ENCODE results near the gene ACBD3. TPM values are rescaled to one million over a fixed set of nuclear protein-coding genes. Genes with fewer than 3 reads are reported as not detected.

ACBD3 gene
- total and polyA plus RNA-seq, 2 of the 8 experiments (the other 6 are each of a cell fraction or from before 2014, with no cell fraction given): 8.4 to 29.4 TPM

GRCh38 chr1:226095286-226095685 lies 91.3 kb downstream of the ACBD3 start:
- CTCF ChIA-PET (ENCODE audit: partially characterized antibody): interaction anchor here (0.8 to 2.1 kb wide), 10 partner anchors 10 to 116 kb away, joined by 3 to 11 read pairs (median 4); no protein-coding TSS in a partner anchor
- H3K4me2 ChIP-seq (ENCODE audit: insufficient read depth in 1 of 2, low read depth in 2 of 2, low read length in 2 of 2): no peak overlapping the region
- POLR2A ChIA-PET (ENCODE audit: partially characterized antibody): interaction anchor here (0.6 to 2.0 kb wide), 10 partner anchors 11 to 310 kb away, joined by 3 to 6 read pairs (median 4); partner anchors contain the start of gene H3-3A
- no peaks in the 10 kb centered on the region; a peak in 1 of 7 replicates for H3K27me3 ChIP-seq (replicated peaks in 1 of 4; ENCODE audit: control insufficient read depth in 3 of 4, extremely low read depth in 1 of 4, insufficient read depth in 3 of 4, low read length in 3 of 4)
- H3K4me3 ChIP-seq (ENCODE audit: extremely low read depth in 1 of 4, insufficient read depth in 2 of 4, low read depth in 3 of 4, low read length in 4 of 4): no peak overlapping the region
- no peak overlapping the region for H3K56ac ChIP-seq (replicated peaks; ENCODE audit: insufficient read length, low read depth, low read length)
- no peak overlapping the region for H2BK5ac ChIP-seq (ENCODE audit: low read depth, low read length)
- H3K9ac ChIP-seq (replicated peaks in 1 of 4; ENCODE audit: extremely low read depth in 1 of 4, low read depth in 3 of 4, low read length in 3 of 4): no peak overlapping the region
- no peaks in the 10 kb centered on the region for H4K20me1 ChIP-seq (replicated peaks in 1 of 2; ENCODE audit: control insufficient read depth in 1 of 2, insufficient read depth in 2 of 2, low read length in 2 of 2)
- H3K14ac ChIP-seq (ENCODE audit: insufficient read length): no peak overlapping the region
- no peak overlapping the region for H2AFZ ChIP-seq (ENCODE audit: low read length)
- DNase-seq (ENCODE audit: low read depth in 1 of 2, low spot score in 2 of 2): no peak
- H3K79me1 ChIP-seq (ENCODE audit: low read depth, low read length): no peaks in the 10 kb centered on the region
- no peak overlapping the region for H3K27ac ChIP-seq (ENCODE audit: low read depth, low read length)
- H4K8ac ChIP-seq (ENCODE audit: extremely low read depth, insufficient read depth, low read length): no peak overlapping the region
- TF ChIP-seq JUN (IDR thresholded peaks at IDR 0.05; ENCODE audit: low read depth, low read length): no peak
- no peak for TF ChIP-seq TAF7 (optimal IDR thresholded peaks at IDR 0.05; ENCODE audit: borderline replicate concordance, low read depth, low read length)
- no peak for TF ChIP-seq TCF12 (IDR thresholded peaks at IDR 0.05; ENCODE audit: low read depth, low read length)
- no peak for TF ChIP-seq SIN3A (conservative IDR thresholded peaks at IDR 0.05 in 1 of 2, IDR thresholded peaks at IDR 0.05 in 1 of 2; ENCODE audit: low read depth in 1 of 2, low read length in 2 of 2)
- no peak for TF ChIP-seq POLR2AphosphoS5 (IDR thresholded peaks at IDR 0.05; ENCODE audit: low read depth, low read length)
- TF ChIP-seq SP4 (IDR thresholded peaks at IDR 0.05; ENCODE audit: low read length): no peak
- TF ChIP-seq RFX5 (IDR thresholded peaks at IDR 0.05; ENCODE audit: borderline replicate concordance, low read depth, low read length): no peak
- no peak overlapping the region for H2BK12ac ChIP-seq (ENCODE audit: low read depth, low read length)
- WGBS, 2 experiments (ENCODE audit: extremely low coverage in 1 of 2, insufficient coverage in 1 of 2, insufficient read length in 1 of 2, insufficient replicate concordance in 2 of 2, low coverage in 1 of 2, low lambda C conversion rate in 2 of 2, missing lambda C conversion rate in 1 of 2): 85% methylated on average over 2 of the region's 2 CpGs; no CpG with 5 or more reads in 1 of the 2 experiments
- H3K23me2 ChIP-seq (ENCODE audit: low read depth, low read length): no peaks in the 10 kb centered on the region
- H2AK5ac ChIP-seq (ENCODE audit: low read depth, low read length): no peak overlapping the region
- H2BK120ac ChIP-seq (replicated peaks; ENCODE audit: low read depth, low read length): no peak overlapping the region
- no peak overlapping the region for H2BK15ac ChIP-seq (ENCODE audit: low read length)
- no peak overlapping the region for H4K5ac ChIP-seq (ENCODE audit: insufficient read length, low read depth, low read length)
- H3K18ac ChIP-seq (ENCODE audit: extremely low read depth, low read length): no peak overlapping the region
- H4K91ac ChIP-seq (replicated peaks; ENCODE audit: insufficient read length, low read length): no peak overlapping the region
- H3K4ac ChIP-seq (replicated peaks; ENCODE audit: insufficient read length, low read depth, low read length): no peak overlapping the region
- H2BK20ac ChIP-seq (ENCODE audit: low read length): no peak overlapping the region
- FAIRE-seq: no peak
- no peaks in the 10 kb centered on the region for H3K79me2 ChIP-seq (ENCODE audit: control insufficient read depth in 1 of 2, insufficient read depth in 2 of 2, low read length in 2 of 2)
- H3K36me3 ChIP-seq (ENCODE audit: control insufficient read depth in 2 of 4, insufficient read depth in 4 of 4, low read length in 3 of 4): no peaks in the 10 kb centered on the region
- H3K4me1 ChIP-seq (replicated peaks in 1 of 4; ENCODE audit: control insufficient read depth in 3 of 4, insufficient read depth in 4 of 4, low read length in 3 of 4): peaks cover 0 to 3% (median 2%) of the 10 kb centered on the region in 4 experiments; a peak in 2 of 7 replicates
- H3K9me3 ChIP-seq (ENCODE audit: insufficient read depth in 2 of 2, low read depth in 1 of 2, low read length in 1 of 2): no peaks in the 10 kb centered on the region
- no peak overlapping the region for H3K23ac ChIP-seq (ENCODE audit: insufficient read length)
